Neuron (in vitro differentiated cells): ENCODE results near the gene CYP1B1.

Source experiments
- H2AFZ ChIP-seq: one replicate; pipeline ENCODE4 v1.6.1; 2013; ENCODE audit warnings: low read depth, mild to moderate bottlenecking, inconsistent platforms, low read length, moderate library complexity
- H3K27me3 ChIP-seq: one replicate; pipeline ENCODE4 v1.6.1; 2013; ENCODE audit warnings: low read length; ENCODE audit not compliant: insufficient read depth
- H3K36me3 ChIP-seq: one replicate; pipeline ENCODE4 v1.6.1; 2013; ENCODE audit warnings: low read length; ENCODE audit not compliant: insufficient read depth
- H3K4me1 ChIP-seq: one replicate; pipeline ENCODE4 v1.6.1; 2013; ENCODE audit warnings: low read length; ENCODE audit not compliant: insufficient read depth
- H3K4me3 ChIP-seq: 2 replicates; pipeline ENCODE4 v1.5.1; 2013; ENCODE audit warnings: mild to moderate bottlenecking, low read length, moderate library complexity
- H3K9me3 ChIP-seq: one replicate; pipeline ENCODE4 v1.6.1; 2013; ENCODE audit warnings: low read length

CYP1B1 gene

DNA sequence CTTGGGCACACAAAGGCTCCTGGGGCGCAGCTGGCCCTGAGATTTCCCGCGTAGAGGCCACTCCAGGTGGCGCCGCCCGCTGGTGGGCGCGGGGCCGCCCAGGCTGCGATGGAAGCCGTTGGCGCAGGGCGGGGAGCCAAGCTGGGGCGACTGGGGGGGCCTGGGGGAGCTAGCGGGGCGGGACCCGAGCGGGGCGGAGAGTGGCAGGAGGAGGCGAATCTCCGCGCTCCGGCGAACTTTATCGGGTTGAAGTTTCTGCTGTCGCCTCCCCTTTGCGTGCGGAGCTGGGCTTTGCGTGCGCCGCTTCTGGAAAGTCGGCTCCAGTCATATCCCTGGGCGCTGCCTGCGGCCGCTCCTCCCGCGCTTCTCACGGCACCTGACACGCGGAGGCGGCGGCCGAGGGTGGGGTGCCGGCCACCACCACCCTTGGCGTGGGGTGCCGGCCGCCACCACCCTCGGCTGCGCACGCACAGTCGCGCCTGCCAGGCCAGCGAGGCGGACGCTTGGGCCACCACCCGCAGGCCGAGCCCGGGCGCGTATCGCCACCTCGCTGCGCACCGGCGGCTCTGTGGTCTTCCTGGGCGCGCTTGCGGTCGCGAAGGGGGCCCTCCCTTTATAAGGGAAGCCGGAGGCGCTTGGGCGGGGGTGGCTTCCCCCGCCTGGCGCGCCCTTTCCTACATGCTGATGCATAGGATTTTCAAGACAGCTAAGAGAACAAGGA is 919 bp upstream of the CYP1B1 start:
- Histone ChIP-seq H3K9me3 (peaks cover 16% of the 10 kb centered on the region), H3K4me3 (peak overlapping the region; percentile 56), H2AFZ (peak overlapping the region; percentile 98), H3K36me3 (no peaks in the 10 kb centered on the region), H3K4me1 (peaks cover 4% of the 10 kb centered on the region), H3K27me3 (peaks cover 24% of the 10 kb centered on the region)

DNA sequence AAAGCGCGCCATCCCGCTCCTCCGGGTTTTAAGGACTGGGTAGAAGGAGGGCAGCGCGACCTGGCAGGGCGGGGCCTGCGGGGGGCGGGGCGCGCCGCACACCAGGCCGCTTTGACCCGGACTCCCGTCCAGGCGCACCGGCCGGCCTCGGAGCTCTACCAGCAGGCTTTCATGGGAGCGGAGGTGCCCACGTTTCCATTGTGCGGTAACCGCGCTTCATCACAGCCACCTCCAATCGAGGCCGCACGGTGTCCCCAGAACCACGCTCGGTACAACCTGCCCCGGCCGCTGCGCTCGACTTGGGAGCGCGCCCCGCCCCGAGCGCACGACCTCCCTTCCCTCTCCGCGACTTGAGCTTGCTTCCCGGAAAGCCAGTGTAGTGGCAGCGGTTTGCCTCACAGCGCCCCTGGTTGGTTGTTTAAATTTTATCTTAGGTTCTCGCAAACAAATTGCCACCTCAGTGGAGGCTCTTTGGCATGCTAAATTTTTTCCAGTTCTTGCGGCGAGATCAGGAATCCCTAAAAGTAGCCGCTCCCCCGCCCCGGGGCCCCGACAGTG is 280 bp upstream of the CYP1B1 start:
- Histone ChIP-seq H3K27me3 (peaks cover 24% of the 10 kb centered on the region), H2AFZ (peak overlapping the region; percentile 98), H3K4me3 (peak overlapping the region; percentile 56), H3K9me3 (peaks cover 16% of the 10 kb centered on the region), H3K4me1 (peaks cover 4% of the 10 kb centered on the region), H3K36me3 (no peaks in the 10 kb centered on the region)

DNA sequence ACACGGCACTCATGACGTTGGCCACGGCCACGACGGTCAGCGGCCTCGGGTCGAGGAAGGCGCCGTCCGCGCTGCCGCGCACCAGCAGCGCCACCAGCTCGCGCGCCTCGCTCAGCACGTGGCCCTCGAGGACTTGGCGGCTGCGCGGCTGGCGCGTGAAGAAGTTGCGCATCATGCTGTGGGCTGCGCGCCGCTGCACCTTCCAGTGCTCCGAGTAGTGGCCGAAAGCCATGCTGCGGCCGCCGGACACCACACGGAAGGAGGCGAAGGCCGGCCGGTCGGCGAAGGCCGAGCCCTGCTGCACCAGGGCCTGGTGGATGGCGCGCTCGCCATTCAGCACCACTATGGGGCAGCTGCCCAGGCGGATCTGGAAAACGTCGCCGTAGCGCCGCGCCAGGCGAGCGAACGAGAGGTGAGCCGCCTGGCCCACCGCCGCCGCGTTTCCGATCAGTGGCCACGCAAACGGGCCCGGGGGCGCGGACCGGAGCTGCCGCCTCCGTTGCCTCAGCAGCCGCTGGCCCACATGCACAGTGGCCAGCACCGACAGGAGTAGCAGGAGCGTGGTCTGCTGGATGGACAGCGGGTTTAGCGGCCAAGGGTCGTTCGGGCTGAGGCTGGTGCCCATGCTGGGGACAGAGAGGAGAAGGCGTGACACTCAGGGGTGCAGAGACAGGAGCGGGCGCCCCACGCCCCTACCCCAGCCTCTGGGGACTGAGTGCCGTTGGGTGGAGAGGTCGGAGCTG is 1.0 kb downstream of the CYP1B1 start:
- Histone ChIP-seq H3K27me3 (peaks cover 24% of the 10 kb centered on the region), H3K9me3 (peaks cover 16% of the 10 kb centered on the region), H3K36me3 (no peaks in the 10 kb centered on the region), H3K4me1 (peaks cover 4% of the 10 kb centered on the region), H3K4me3 (no peak overlapping the region), H2AFZ (no peak overlapping the region)

DNA sequence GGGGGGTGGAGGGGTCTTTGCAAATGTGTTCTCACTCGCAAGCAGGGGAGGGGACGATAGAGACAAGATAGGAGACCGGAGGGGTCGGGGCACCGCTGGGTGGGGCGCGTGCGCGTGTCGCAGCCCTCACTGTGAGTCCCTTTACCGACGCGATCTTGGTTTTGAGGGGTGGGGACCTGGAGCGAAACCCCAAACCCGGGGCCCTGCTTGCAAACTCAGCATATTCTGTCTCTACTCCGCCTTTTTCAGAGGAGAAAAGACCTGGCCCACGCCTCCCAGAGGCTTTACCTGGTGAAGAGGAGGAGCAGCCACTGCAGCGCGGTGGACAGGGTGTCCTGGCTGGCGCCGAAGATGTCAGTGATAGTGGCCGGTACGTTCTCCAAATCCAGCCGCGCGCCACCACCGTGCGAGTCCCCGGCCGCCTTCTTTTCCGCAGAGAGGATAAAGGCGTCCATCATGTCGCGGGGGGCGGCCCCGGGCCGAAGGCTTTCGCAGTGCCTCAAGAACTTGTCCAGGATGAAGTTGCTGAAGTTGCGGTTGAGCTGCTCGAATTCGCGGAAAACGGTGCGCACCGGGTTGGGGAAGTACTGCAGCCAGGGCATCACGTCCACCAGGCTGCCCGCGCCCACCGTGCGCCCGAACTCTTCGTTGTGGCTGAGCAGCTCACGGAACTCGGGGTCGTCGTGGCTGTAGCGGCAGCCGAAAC is 1.7 kb downstream of the CYP1B1 start:
- Histone ChIP-seq H3K4me3 (no peak overlapping the region), H3K4me1 (peaks cover 4% of the 10 kb centered on the region), H3K36me3 (no peaks in the 10 kb centered on the region), H3K27me3 (peaks cover 24% of the 10 kb centered on the region), H3K9me3 (peaks cover 16% of the 10 kb centered on the region), H2AFZ (no peak overlapping the region)

DNA sequence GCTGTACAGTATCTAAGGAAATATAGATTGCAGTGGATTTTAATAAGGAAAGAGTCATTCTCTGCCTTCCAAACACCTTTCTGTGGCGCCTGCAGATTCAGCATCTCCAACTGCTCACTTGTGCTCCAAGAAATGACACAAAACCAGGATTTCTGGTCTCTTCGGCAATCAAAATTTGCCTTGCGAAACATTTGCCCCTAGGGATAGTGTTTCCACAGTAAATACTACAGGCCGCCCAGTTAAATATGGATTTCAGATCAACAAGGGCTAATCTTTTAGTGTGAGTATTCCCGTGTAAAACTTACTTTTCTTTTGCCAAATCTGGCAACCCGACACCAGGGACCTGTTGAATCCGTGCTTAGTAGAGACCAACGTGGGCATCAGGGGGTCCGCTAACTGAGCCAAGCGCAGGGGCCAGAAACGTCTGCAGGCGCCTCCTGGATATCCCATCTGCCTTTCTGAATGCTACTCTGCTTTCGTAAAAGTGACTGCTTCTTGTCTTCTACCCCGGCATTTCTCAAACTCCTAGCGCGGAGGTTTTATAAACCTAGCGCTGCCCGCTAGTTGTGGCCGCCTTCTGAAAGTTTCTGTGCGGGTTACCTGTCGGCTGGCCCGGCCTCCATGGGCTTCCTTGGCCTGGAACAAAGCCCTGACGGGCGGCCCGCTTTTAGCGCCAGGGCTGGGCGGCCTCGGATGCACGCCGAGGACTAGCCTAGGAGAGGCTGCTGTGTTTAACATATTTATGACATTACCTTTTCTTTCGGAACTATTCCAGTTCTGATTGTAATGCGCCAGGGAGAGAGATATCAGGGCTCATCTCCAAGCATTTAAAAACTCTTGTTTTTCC is 2.5 kb downstream of the CYP1B1 start:
- H3K9me3 ChIP-seq = peaks cover 16% of the 10 kb centered on the region
- peaks cover 24% of the 10 kb centered on the region for H3K27me3 ChIP-seq
- peaks cover 4% of the 10 kb centered on the region for H3K4me1 ChIP-seq
- H3K36me3 ChIP-seq = no peaks in the 10 kb centered on the region
- H2AFZ ChIP-seq = no peak overlapping the region
- no peak overlapping the region for H3K4me3 ChIP-seq

DNA sequence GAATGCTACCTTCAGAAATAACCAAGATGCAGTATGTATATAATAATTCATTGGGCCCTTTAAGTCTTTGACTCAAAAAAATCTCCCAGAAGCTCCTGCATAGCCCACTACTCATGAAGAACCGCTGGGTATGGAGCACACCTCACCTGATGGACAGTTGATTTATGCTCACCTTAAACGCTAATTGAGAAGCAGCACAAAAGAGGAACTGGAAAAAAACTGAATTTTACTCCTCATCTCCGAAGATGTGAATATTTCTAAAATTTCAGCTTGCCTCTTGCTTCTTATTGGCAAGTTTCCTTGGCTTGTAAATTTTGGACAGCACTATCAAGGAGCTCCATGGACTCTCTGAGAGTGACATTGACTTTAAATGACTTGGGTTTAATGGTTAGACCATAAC is 5.5 kb downstream of the CYP1B1 start:
- Histone ChIP-seq H2AFZ (no peak overlapping the region), H3K36me3 (no peaks in the 10 kb centered on the region), H3K4me1 (no peaks in the 10 kb centered on the region), H3K4me3 (no peak overlapping the region), H3K9me3 (peaks cover 16% of the 10 kb centered on the region), H3K27me3 (peaks cover 18% of the 10 kb centered on the region)

DNA sequence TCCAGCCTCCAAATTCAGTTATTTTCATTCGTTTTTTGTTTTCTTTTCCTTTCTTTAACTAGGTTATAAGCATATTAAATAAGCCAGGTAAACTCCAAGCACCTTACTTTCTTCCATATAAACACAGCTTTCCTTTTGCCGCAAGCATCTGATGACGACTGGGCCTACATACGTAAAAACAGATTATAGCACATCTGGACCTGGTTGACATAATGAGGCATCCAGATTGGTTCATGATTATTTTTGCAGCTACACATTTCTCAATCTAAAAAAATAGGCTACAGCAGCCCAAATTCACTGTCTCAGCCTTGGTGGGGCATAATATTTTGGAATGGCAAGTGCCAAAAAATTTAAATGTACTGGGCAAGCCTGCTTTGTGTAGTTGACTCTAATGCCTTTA is 7.7 kb downstream of the CYP1B1 start:
- no peaks in the 10 kb centered on the region for H3K27me3 ChIP-seq
- no peaks in the 10 kb centered on the region for H3K36me3 ChIP-seq
- peaks cover under 1% of the 10 kb centered on the region for H3K9me3 ChIP-seq
- H3K4me3 ChIP-seq = no peak overlapping the region
- H2AFZ ChIP-seq = no peak overlapping the region
- H3K4me1 ChIP-seq = no peaks in the 10 kb centered on the region

DNA sequence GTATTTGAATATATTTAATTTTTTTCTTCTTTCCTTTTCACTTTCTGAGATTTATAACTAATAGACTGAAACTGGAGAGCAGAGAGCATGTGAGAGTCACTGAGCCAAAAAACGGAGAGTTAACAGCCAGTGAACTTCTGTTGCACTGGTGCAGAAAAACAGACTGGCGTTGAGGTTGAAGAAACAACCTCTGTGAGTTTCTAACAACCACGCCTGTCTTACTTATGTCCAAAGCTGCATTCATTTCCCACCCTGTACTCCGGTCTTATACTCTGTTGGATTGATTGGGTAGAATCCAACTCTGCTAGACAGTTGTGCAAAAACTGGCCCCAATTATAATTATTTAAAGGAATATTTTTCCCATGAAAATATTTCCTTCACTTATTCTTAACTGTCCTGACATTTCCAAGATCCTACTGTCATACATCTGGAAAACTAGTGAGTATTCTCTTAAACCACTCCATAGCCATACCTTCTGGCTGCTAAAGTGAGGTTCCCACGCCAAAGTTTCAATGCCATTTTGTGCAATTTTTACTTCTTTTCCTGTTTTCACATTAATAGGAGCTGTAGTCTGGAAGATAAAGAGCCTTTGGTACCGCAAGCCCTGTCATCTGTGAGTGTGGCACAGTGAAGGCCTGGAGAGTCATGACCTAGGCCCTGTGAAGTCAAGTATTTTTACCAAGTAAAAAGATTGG is 9.4 kb downstream of the CYP1B1 start:
- no peak overlapping the region for H2AFZ ChIP-seq
- no peak overlapping the region for H3K4me3 ChIP-seq
- H3K4me1 ChIP-seq = no peaks in the 10 kb centered on the region
- H3K36me3 ChIP-seq = no peaks in the 10 kb centered on the region
- H3K9me3 ChIP-seq = no peaks in the 10 kb centered on the region
- H3K27me3 ChIP-seq = no peaks in the 10 kb centered on the region

DNA sequence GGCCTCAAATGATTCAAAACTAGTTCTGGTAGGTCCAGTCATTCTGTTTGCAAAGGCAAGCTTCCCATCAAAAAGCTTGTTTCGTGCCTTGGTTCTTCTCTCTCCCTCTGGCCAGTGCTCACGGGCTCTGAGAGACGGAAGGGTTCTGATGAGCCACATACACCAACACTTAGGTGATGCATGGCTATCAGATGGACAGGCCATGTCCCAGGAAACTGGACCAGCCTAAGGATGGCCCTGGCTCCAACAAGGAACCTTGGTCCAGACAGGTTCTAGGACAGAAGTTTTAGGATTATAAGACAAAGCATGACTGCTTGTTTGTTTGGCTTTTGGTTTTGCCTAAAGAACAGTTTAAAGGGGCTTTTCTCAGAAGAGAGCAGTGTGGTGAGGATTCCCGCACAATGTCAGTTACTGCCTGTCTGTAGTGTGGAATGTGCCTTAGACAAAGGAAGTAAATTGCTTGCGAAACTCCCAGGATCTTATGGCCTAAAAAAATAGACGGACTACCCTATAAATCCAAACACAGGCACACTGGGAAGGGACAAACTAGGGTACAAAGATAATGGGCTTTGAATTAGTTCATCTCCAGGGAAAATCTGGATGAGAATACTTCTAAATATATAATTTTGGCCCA is 10.3 kb downstream of the CYP1B1 start:
- Histone ChIP-seq H3K4me3 (no peak overlapping the region), H3K9me3 (no peaks in the 10 kb centered on the region)

DNA sequence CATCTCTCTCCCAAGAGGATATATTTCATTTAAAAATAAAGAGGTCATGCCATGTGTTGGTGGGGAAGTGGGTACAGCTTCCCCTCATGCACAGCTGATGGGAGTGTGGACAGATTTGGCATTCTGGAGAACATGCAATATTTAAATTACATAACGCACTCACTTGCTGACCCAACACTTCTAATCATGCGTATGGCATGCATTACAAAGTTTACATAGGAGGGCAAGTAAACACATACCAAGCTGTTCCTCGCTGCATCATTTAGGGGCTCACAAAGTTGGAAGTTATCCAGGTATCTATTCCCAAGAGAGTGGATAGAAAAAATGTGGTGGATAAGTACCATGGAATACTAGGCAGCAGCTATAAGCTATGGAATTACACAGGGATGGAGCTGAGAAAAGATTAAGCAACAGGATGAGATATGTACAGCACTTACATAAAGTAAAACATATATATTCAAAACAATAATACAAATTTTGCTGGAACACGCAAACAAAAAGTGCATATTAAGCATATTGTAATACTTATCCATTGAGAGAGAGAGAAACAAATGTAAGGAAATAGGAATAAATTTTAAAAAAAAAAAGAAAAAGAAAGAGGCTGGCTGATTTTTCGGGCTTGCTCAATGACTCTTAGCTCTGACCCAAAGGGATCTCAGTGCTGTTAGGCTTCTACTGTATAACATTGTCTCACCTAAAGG is 11.0 kb downstream of the CYP1B1 start:
- no peaks in the 10 kb centered on the region for H3K9me3 ChIP-seq
- no peaks in the 10 kb centered on the region for H3K36me3 ChIP-seq

More for the DNA sequence above, 10.3 kb downstream of the CYP1B1 start:
- Histone ChIP-seq H2AFZ (no peak overlapping the region), H3K27me3 (no peaks in the 10 kb centered on the region), H3K4me1 (no peaks in the 10 kb centered on the region), H3K36me3 (no peaks in the 10 kb centered on the region)

DNA sequence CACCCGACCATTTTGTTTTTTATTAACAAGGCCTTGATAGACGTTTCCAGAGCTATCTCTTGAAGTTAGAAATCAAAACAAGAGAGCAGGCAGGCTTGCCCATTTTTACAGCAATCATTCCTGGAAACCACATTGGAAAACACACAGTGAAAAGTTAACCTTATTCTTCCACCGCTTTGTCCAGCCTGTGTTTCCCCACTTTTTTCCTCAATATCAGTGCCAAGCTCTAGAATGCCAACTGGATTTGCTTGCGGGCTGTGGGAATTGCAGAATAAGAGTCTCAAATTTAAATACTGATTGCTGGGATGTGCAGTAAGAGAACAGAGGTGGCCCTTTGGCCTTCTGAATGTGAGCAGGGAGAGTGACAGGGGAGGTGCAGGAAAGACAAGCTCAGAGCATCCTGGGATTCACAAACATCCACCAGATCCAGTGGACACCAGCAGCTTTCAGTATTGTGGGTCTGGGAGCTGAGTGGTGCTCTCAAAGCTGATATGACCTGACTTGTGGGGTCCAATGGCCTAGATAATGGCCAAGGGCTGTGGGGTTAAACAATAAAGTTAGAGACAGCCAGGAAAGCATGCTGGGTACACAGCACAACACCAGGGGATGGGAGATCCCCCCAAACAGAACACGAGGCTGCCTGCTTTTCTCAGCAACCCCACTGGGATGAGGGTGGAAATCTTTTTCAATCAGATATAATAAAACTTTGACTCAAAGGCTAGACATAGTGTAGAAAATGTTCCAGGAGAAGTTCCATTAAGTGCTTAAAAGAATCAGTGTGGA is 15.5 kb downstream of the CYP1B1 start:
- no peak overlapping the region for H2AFZ ChIP-seq
- H3K9me3 ChIP-seq = no peaks in the 10 kb centered on the region
- no peaks in the 10 kb centered on the region for H3K27me3 ChIP-seq
- H3K4me1 ChIP-seq = no peaks in the 10 kb centered on the region
- no peaks in the 10 kb centered on the region for H3K36me3 ChIP-seq
- no peak overlapping the region for H3K4me3 ChIP-seq

More for the DNA sequence above, 11.0 kb downstream of the CYP1B1 start:
- H2AFZ ChIP-seq = no peak overlapping the region
- H3K4me3 ChIP-seq = no peak overlapping the region
- H3K27me3 ChIP-seq = no peaks in the 10 kb centered on the region
- H3K4me1 ChIP-seq = no peaks in the 10 kb centered on the region
